GM23338 (cell line): Measurements from ENCODE around the gene TRIO. TPM values are rescaled to one million over a fixed set of nuclear protein-coding genes. Genes with fewer than 3 reads are reported as not detected.
A peak's percentile ranks its signal among the peaks of the same experiment; 100 is the strongest.

Experiments
- ATAC-seq: fragments of 200-7000 bp; cut with Tn5 transposase; 3 replicates; pipeline ENCODE4 v1.9.1; 2020
- DNase-seq: peaks from one replicate; pipeline ENCODE4 v3.0.0-alpha.2; 2015; ENCODE audit warnings: low spot score
- H2AFZ ChIP-seq: fragments of 200-600 bp; sonication (generic); 2 replicates; pipeline ENCODE4 v1.8.0; 2016; ENCODE audit warnings: antibody characterized with exemption, mild to moderate bottlenecking, moderate library complexity
- H3F3A ChIP-seq: fragments of 200-600 bp; sonication (generic); replicated peaks from 2 replicates; pipeline ENCODE4 v1.8.0; 2017; ENCODE audit warnings: antibody characterized with exemption, mixed run types, low read depth
- H3K27ac ChIP-seq: fragments of 200-600 bp; sonication (generic); 2 replicates; pipeline ENCODE4 v1.6.1; 2016; ENCODE audit warnings: low read depth
- H3K27me3 ChIP-seq: fragments of 200-600 bp; sonication (generic); 2 replicates; pipeline ENCODE4 v1.8.0; 2016; ENCODE audit warnings: mild to moderate bottlenecking, mixed run types, moderate library complexity; ENCODE audit not compliant: insufficient read depth
- H3K36me3 ChIP-seq: fragments of 200-600 bp; sonication (generic); 2 replicates; pipeline ENCODE4 v1.8.0; 2016; ENCODE audit warnings: mild to moderate bottlenecking; ENCODE audit not compliant: insufficient read depth
- H3K4me1 ChIP-seq: fragments of 200-600 bp; sonication (generic); 2 replicates; pipeline ENCODE4 v1.8.0; 2016; ENCODE audit warnings: mild to moderate bottlenecking, moderate library complexity; ENCODE audit not compliant: insufficient read depth
- H3K4me2 ChIP-seq: fragments of 200-600 bp; sonication (generic); 2 replicates; pipeline ENCODE4 v1.7.1; 2017; ENCODE audit warnings: mixed run types
- H3K4me3 ChIP-seq: fragments of 200-600 bp; sonication (generic); 2 replicates; pipeline ENCODE4 v1.6.1; 2016; ENCODE audit warnings: mixed run types
- H3K79me2 ChIP-seq: fragments of 200-600 bp; sonication (generic); replicated peaks from 2 replicates; pipeline ENCODE4 v1.8.0; 2017; ENCODE audit warnings: mild to moderate bottlenecking; ENCODE audit not compliant: insufficient read depth
- H3K9me2 ChIP-seq: fragments of 200-600 bp; sonication (generic); 2 replicates; pipeline ENCODE4 v1.8.0; 2017; ENCODE audit not compliant: insufficient read depth
- H4K20me1 ChIP-seq: fragments of 200-600 bp; sonication (generic); replicated peaks from 2 replicates; pipeline ENCODE4 v1.8.0; 2017; ENCODE audit warnings: mild to moderate bottlenecking; ENCODE audit not compliant: insufficient read depth
- H3K27ac Mint-ChIP-seq: 2 replicates; pipeline ENCODE4 v1.8.0; 2020; ENCODE audit warnings: inconsistent platforms, mild to moderate bottlenecking, moderate library complexity, mixed read lengths
- H3K27me3 Mint-ChIP-seq: 3 replicates; pipeline ENCODE4 v1.8.0; 2022; ENCODE audit warnings: low read depth, mild to moderate bottlenecking, moderate library complexity, mixed read lengths, inconsistent platforms; ENCODE audit not compliant: insufficient read depth, poor library complexity
- H3K36me3 Mint-ChIP-seq: 3 replicates; pipeline ENCODE4 v1.8.0; 2021; ENCODE audit warnings: low read depth, mild to moderate bottlenecking, inconsistent platforms, moderate library complexity, mixed read lengths
- H3K4me1 Mint-ChIP-seq: 3 replicates; pipeline ENCODE4 v1.8.0; 2020; ENCODE audit warnings: mild to moderate bottlenecking, inconsistent platforms, mixed read lengths
- H3K4me3 Mint-ChIP-seq: 3 replicates; pipeline ENCODE4 v1.8.0; 2021; ENCODE audit warnings: moderate library complexity, mild to moderate bottlenecking, inconsistent platforms, mixed read lengths
- H3K9me3 Mint-ChIP-seq: 3 replicates; pipeline ENCODE4 v1.8.0; 2020; ENCODE audit warnings: moderate library complexity, mild to moderate bottlenecking, inconsistent platforms, mixed read lengths
- CREB1 ChIP-seq: fragments of 250-450 bp; sonication (Bioruptor Pico); IDR thresholded peaks from 2 replicates; pipeline ENCODE4 v1.5.0; 2020; ENCODE audit warnings: low read depth, mild to moderate bottlenecking, moderate library complexity
- EZH2 ChIP-seq: fragments of 200-600 bp; sonication (generic); IDR thresholded peaks from one replicate; pipeline ENCODE4 v1.8.0; 2017; ENCODE audit warnings: antibody characterized with exemption, mild to moderate bottlenecking, low read depth; ENCODE audit not compliant: unreplicated experiment
- EZH2phosphoT487 ChIP-seq: fragments of 200-600 bp; sonication (generic); IDR thresholded peaks from one replicate; pipeline ENCODE4 v1.8.1; 2018; ENCODE audit warnings: antibody characterized with exemption; ENCODE audit not compliant: unreplicated experiment
- JUNB ChIP-seq: IDR thresholded peaks from one replicate; pipeline ENCODE4 v1.6.1; 2016; ENCODE audit warnings: antibody characterized with exemption; ENCODE audit not compliant: unreplicated experiment
- NANOG ChIP-seq: IDR thresholded peaks from 2 replicates; pipeline ENCODE4 v1.6.1; 2016; ENCODE audit warnings: antibody characterized with exemption, borderline replicate concordance
- POLR2AphosphoS5 ChIP-seq: IDR thresholded peaks from 2 replicates; pipeline ENCODE4 v1.6.1; 2016; ENCODE audit warnings: antibody characterized with exemption, low read depth
- STAT1 ChIP-seq: IDR thresholded peaks from one replicate; pipeline ENCODE4 v1.6.1; 2016; ENCODE audit warnings: antibody characterized with exemption; ENCODE audit not compliant: unreplicated experiment
- ZNF114 ChIP-seq: fragments of 250-450 bp; sonication (Bioruptor Pico); IDR thresholded peaks from 2 replicates; pipeline ENCODE4 v1.5.0; 2020; ENCODE audit warnings: mild to moderate bottlenecking, moderate library complexity
- ZNF331 ChIP-seq: fragments of 250-450 bp; sonication (Bioruptor Pico); IDR thresholded peaks from 2 replicates; pipeline ENCODE4 v1.5.0; 2020; ENCODE audit warnings: low read depth, mild to moderate bottlenecking, moderate library complexity
- polyA plus RNA-seq: library from polyadenylated mRNA; unstranded; fragments of >200 nt; fragmentation: Nextera tagmentation; extraction: Ambion mirVana; gene quantifications from 2 replicates; pipeline ENCODE4 v1.2.1, GENCODE V29; 2016
- total RNA-seq: library from RNA; depleted of rRNA; stranded (reverse); fragments of >200 nt; shearing (Covaris generic); gene quantifications from 2 replicates; pipeline ENCODE4 v1.2.3, GENCODE V29; 2014
- TF ChIP-seq, protein P1 (sequence below): fragments of 250-450 bp; sonication (Bioruptor Pico); IDR thresholded peaks from 2 replicates; pipeline ENCODE4 v1.5.0; 2020; ENCODE audit warnings: mild to moderate bottlenecking, moderate library complexity
- TF ChIP-seq, protein P2 (sequence below): IDR thresholded peaks from one replicate; pipeline ENCODE4 v1.6.1; 2018; ENCODE audit warnings: antibody characterized with exemption; ENCODE audit not compliant: unreplicated experiment
- TF ChIP-seq, protein P3 (sequence below), 2 experiments: fragments of 200-600 bp in 1 of 2; sonication (generic) in 1 of 2; conservative IDR thresholded peaks; 2 replicates each; pipeline versions ENCODE4 v1.5.1 to v1.6.1; 2016 to 2017; ENCODE audit warnings: antibody characterized with exemption in 2 of 2, low read depth in 2 of 2, mild to moderate bottlenecking in 2 of 2, moderate library complexity in 1 of 2
- TF ChIP-seq, protein P4 (sequence below): IDR thresholded peaks from 2 replicates; pipeline ENCODE4 v1.6.1; 2016; ENCODE audit warnings: antibody characterized with exemption

Gene TRIO
- total and polyA plus RNA-seq, 2 experiments from 2014 or later, result 13.8 to 113 TPM

DNA sequence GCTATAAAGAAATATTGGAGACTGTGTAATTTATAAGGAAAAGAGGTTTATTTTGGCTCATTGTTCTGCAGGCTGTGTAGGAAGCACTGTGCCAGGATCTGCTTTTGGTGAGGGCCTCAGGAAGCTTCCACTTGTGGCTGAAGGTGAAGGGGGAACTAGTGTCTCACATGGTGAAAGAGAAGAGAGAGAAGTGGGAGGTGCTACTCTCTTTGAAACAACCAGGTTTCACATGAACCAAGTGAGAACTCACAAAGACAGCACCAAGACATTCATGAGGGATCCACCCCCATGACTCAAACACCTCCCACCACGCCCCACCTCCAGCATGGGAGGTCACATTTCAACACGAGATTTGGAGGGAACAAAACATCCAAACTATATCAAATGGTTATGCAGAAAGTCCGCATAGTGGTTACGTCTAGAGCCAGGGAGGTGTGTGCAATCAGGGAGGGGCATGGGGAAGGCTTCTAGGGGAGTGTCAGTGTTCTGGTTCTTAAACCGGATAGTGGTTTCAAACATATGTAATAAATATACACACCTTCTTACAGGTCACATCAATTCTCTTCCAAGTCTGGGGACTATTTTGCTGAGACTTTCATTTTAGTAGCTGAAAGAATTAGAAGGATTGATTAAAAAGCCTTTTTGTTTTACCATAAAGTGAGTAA lies 113.0 kb downstream of the TRIO start:
- H4K20me1 ChIP-seq, result peaks cover 18% of the 10 kb centered on the region; the same call in 1 of the 2 replicates
- peaks cover 5% of the 10 kb centered on the region; the same call in 1 of the 2 replicates for H3K36me3 ChIP-seq
- peaks cover 68% of the 10 kb centered on the region for H3K4me1 Mint-ChIP-seq
- no peak overlapping the region for H2AFZ ChIP-seq
- TF ChIP-seq JUNB, result no peak
- TF ChIP-seq, protein P1, sequence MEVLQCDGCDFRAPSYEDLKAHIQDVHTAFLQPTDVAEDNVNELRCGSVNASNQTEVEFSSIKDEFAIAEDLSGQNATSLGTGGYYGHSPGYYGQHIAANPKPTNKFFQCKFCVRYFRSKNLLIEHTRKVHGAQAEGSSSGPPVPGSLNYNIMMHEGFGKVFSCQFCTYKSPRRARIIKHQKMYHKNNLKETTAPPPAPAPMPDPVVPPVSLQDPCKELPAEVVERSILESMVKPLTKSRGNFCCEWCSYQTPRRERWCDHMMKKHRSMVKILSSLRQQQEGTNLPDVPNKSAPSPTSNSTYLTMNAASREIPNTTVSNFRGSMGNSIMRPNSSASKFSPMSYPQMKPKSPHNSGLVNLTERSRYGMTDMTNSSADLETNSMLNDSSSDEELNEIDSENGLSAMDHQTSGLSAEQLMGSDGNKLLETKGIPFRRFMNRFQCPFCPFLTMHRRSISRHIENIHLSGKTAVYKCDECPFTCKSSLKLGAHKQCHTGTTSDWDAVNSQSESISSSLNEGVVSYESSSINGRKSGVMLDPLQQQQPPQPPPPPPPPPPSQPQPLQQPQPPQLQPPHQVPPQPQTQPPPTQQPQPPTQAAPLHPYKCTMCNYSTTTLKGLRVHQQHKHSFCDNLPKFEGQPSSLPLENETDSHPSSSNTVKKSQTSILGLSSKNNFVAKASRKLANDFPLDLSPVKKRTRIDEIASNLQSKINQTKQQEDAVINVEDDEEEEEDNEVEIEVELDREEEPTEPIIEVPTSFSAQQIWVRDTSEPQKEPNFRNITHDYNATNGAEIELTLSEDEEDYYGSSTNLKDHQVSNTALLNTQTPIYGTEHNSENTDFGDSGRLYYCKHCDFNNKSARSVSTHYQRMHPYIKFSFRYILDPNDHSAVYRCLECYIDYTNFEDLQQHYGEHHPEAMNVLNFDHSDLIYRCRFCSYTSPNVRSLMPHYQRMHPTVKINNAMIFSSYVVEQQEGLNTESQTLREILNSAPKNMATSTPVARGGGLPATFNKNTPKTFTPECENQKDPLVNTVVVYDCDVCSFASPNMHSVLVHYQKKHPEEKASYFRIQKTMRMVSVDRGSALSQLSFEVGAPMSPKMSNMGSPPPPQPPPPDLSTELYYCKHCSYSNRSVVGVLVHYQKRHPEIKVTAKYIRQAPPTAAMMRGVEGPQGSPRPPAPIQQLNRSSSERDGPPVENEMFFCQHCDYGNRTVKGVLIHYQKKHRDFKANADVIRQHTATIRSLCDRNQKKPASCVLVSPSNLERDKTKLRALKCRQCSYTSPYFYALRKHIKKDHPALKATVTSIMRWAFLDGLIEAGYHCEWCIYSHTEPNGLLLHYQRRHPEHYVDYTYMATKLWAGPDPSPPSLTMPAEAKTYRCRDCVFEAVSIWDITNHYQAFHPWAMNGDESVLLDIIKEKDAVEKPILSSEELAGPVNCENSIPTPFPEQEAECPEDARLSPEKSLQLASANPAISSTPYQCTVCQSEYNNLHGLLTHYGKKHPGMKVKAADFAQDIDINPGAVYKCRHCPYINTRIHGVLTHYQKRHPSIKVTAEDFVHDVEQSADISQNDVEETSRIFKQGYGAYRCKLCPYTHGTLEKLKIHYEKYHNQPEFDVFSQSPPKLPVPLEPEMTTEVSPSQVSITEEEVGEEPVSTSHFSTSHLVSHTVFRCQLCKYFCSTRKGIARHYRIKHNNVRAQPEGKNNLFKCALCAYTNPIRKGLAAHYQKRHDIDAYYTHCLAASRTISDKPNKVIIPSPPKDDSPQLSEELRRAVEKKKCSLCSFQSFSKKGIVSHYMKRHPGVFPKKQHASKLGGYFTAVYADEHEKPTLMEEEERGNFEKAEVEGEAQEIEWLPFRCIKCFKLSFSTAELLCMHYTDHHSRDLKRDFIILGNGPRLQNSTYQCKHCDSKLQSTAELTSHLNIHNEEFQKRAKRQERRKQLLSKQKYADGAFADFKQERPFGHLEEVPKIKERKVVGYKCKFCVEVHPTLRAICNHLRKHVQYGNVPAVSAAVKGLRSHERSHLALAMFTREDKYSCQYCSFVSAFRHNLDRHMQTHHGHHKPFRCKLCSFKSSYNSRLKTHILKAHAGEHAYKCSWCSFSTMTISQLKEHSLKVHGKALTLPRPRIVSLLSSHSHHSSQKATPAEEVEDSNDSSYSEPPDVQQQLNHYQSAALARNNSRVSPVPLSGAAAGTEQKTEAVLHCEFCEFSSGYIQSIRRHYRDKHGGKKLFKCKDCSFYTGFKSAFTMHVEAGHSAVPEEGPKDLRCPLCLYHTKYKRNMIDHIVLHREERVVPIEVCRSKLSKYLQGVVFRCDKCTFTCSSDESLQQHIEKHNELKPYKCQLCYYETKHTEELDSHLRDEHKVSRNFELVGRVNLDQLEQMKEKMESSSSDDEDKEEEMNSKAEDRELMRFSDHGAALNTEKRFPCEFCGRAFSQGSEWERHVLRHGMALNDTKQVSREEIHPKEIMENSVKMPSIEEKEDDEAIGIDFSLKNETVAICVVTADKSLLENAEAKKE (CRISPR knock-in tag), result no peak
- TF ChIP-seq NANOG, result no peak
- TF ChIP-seq, protein P2, sequence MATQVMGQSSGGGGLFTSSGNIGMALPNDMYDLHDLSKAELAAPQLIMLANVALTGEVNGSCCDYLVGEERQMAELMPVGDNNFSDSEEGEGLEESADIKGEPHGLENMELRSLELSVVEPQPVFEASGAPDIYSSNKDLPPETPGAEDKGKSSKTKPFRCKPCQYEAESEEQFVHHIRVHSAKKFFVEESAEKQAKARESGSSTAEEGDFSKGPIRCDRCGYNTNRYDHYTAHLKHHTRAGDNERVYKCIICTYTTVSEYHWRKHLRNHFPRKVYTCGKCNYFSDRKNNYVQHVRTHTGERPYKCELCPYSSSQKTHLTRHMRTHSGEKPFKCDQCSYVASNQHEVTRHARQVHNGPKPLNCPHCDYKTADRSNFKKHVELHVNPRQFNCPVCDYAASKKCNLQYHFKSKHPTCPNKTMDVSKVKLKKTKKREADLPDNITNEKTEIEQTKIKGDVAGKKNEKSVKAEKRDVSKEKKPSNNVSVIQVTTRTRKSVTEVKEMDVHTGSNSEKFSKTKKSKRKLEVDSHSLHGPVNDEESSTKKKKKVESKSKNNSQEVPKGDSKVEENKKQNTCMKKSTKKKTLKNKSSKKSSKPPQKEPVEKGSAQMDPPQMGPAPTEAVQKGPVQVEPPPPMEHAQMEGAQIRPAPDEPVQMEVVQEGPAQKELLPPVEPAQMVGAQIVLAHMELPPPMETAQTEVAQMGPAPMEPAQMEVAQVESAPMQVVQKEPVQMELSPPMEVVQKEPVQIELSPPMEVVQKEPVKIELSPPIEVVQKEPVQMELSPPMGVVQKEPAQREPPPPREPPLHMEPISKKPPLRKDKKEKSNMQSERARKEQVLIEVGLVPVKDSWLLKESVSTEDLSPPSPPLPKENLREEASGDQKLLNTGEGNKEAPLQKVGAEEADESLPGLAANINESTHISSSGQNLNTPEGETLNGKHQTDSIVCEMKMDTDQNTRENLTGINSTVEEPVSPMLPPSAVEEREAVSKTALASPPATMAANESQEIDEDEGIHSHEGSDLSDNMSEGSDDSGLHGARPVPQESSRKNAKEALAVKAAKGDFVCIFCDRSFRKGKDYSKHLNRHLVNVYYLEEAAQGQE, result no peak
- TF ChIP-seq, protein P3, sequence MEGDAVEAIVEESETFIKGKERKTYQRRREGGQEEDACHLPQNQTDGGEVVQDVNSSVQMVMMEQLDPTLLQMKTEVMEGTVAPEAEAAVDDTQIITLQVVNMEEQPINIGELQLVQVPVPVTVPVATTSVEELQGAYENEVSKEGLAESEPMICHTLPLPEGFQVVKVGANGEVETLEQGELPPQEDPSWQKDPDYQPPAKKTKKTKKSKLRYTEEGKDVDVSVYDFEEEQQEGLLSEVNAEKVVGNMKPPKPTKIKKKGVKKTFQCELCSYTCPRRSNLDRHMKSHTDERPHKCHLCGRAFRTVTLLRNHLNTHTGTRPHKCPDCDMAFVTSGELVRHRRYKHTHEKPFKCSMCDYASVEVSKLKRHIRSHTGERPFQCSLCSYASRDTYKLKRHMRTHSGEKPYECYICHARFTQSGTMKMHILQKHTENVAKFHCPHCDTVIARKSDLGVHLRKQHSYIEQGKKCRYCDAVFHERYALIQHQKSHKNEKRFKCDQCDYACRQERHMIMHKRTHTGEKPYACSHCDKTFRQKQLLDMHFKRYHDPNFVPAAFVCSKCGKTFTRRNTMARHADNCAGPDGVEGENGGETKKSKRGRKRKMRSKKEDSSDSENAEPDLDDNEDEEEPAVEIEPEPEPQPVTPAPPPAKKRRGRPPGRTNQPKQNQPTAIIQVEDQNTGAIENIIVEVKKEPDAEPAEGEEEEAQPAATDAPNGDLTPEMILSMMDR (conservative IDR thresholded peaks at IDR 0.05; ENCODE audit: low read depth in 2 of 2), result no peak
- no peak for TF ChIP-seq POLR2AphosphoS5
- no peak for TF ChIP-seq EZH2phosphoT487
- TF ChIP-seq, protein P4, sequence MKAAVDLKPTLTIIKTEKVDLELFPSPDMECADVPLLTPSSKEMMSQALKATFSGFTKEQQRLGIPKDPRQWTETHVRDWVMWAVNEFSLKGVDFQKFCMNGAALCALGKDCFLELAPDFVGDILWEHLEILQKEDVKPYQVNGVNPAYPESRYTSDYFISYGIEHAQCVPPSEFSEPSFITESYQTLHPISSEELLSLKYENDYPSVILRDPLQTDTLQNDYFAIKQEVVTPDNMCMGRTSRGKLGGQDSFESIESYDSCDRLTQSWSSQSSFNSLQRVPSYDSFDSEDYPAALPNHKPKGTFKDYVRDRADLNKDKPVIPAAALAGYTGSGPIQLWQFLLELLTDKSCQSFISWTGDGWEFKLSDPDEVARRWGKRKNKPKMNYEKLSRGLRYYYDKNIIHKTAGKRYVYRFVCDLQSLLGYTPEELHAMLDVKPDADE, result no peak
- TF ChIP-seq ZNF114, result no peak
- TF ChIP-seq EZH2, result no peak
- TF ChIP-seq CREB1 (CRISPR knock-in tag), result no peak
- TF ChIP-seq ZNF331 (CRISPR knock-in tag), result no peak
- no peak for TF ChIP-seq STAT1
- H3K36me3 Mint-ChIP-seq, result peaks cover 24% of the 10 kb centered on the region
- DNase-seq (no peak), ATAC-seq (no peak)
- peaks cover 8% of the 10 kb centered on the region; the same call in 1 of the 2 replicates for H3F3A ChIP-seq
- no peak overlapping the region for H3K4me3 Mint-ChIP-seq
- H3K27me3 Mint-ChIP-seq, result peaks cover 4% of the 10 kb centered on the region
- peak overlapping the region; percentile 14; the same call in 1 of the 2 replicates for H3K27ac ChIP-seq
- H3K9me3 Mint-ChIP-seq, result peaks cover 12% of the 10 kb centered on the region; the same call in 2 of the 3 replicates
- H3K4me2 ChIP-seq, result peak overlapping the region; percentile 67
- H3K27me3 ChIP-seq, result no peaks in the 10 kb centered on the region
- H3K27ac Mint-ChIP-seq, result no peak overlapping the region
- H3K9me2 ChIP-seq, result peaks cover 12% of the 10 kb centered on the region; the same call in 1 of the 2 replicates
- peaks cover 94% of the 10 kb centered on the region for H3K79me2 ChIP-seq
- H3K4me1 ChIP-seq, result peaks cover 67% of the 10 kb centered on the region
- no peak overlapping the region for H3K4me3 ChIP-seq
